HG02798 (cell line): ENCODE data around the gene MMP27.
"Not testable (repeated sequence)": the region's sequence is repeated elsewhere in the genome, so short reads cannot be mapped to it uniquely, and the experiment has no call there.

Experiments used
- ATAC-seq: cut with Tn5 transposase; IDR thresholded peaks from one replicate; pipeline ENCODE4 v1.9.1; 2021; ENCODE audit warnings: mild to moderate bottlenecking; ENCODE audit not compliant: unreplicated experiment, poor library complexity

Gene MMP27, protein sequence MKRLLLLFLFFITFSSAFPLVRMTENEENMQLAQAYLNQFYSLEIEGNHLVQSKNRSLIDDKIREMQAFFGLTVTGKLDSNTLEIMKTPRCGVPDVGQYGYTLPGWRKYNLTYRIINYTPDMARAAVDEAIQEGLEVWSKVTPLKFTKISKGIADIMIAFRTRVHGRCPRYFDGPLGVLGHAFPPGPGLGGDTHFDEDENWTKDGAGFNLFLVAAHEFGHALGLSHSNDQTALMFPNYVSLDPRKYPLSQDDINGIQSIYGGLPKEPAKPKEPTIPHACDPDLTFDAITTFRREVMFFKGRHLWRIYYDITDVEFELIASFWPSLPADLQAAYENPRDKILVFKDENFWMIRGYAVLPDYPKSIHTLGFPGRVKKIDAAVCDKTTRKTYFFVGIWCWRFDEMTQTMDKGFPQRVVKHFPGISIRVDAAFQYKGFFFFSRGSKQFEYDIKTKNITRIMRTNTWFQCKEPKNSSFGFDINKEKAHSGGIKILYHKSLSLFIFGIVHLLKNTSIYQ

DNA sequence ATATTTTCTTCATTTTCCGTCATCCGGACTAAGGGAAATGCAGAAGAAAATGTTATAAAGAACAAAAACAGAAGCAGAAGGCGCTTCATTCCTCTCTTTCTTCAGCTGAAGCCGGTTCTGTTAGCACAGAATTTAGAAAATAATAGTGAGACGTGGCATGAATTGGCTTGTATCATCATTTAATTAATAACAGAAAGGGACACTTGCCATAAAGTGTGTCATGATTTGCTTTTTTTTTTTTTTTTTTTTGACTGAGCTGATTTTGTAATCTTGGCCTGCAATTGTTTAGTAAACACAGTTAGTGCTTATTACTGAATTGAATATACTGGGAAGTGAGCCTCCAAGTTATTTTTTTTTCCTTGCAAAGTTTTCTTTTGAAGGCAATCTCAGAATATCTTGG lies at the start of gene MMP27:
MMP27 (minus strand) TSS at position 144 of the 400 bp plus-strand sequence; CDS start at position 89, 55 bp downstream.
- ATAC-seq, result no peak

DNA sequence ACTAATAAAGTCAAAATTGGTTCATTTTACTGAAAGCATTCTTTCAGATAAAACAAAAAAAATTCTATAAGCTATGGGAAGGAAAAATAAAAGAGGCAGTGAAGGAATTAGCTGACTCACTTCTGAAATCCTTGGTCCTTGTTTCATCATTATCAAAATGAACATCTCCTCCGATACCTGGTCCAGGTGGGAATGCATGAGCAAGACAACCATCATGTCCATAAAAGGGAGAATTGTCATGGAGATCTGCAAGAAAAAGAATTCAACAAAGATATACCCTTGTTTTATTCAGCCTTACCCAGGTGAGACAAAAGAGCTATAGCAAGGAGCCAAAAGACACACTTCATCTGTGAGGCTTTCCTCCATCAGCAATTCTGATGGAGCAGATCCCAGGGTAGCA lies 47.7 kb upstream of the MMP27 start:
- no peak for ATAC-seq

DNA sequence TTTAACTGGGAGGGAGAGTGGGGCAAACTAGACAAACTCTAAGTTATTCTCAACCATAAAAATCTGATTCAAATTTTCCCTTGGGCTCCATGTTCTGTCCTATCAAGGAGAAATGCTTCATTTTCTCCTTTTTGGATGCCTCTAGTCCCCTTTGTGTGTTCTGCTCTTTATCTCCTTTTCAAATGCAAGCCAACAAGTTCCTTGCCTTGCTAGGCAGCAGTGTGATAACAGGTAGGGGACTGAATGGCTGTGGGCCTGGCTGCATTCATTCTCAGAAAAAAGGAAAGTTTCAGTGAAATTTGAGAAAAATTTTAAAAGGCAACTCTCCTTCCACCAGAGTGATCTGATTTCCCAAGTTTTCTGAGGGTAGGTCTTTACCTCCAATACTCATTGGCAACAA lies 46.1 kb upstream of the MMP27 start:
- no peak for ATAC-seq

DNA sequence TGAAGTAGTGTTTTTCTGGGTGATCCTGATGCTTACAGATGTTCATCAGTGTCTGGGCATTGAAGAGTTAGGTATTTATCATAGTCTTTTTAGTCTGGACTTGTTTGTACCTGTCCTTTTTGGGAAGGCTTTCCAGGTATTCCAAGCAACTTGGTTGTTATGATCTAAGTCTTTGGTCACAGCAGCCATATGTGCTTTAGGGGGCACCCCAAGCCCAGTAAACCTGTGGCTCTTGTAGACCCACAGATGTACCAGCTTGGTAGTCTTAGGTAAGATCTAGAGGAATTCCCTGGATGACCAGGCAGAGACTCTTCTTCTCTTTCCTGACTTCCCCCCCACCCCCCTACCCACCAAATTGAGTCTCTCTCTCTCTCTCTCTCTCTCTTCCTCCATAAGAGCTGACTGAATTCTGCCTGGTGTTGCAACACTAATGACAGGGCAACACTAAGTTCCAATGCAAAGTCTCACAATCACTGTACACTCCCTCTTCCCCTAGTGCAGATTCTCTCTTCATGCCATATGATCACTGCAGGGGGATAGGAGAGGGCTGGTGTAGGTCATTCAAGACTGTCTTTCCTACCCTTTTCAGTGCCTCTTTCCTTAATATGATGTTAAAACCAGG lies 43.6 kb upstream of the MMP27 start:
- no peak for ATAC-seq

DNA sequence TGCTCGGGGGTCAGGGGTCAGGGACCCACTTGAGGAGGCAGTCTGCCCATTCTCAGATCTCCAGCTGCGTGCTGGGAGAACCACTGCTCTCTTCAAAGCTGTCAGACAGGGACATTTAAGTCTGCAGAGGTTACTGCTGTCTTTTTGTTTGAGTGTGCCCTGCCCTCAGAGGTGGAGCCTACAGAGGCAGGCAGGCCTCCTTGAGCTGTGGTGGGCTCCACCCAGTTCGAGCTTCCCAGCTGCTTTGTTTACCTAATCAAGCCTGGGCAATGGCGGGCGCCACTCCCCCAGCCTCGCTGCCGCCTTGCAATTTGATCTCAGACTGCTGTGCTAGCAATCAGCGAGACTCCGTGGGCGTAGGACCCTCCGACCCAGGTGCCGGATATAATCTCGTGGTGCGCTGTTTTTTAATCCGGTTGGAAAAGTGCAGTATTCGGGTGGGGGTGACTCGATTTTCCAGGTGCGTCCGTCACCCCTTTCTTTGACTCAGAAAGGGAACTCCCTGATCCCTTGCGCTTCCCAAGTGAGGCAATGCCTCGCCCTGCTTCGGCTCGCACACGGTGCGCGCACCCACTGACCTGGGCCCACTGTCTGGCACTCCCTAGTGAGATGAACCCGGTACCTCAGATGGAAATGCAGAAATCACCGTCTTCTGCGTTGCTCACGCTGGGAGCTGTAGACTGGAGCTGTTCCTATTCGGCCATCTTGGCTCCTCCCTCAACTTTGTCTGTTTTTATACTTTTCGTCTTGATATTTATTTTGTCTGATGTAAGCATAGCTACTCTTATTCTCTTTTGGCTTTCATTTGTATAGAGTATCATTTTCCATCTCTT lies 41.4 kb upstream of the MMP27 start:
- not testable (repeated sequence) for ATAC-seq

DNA sequence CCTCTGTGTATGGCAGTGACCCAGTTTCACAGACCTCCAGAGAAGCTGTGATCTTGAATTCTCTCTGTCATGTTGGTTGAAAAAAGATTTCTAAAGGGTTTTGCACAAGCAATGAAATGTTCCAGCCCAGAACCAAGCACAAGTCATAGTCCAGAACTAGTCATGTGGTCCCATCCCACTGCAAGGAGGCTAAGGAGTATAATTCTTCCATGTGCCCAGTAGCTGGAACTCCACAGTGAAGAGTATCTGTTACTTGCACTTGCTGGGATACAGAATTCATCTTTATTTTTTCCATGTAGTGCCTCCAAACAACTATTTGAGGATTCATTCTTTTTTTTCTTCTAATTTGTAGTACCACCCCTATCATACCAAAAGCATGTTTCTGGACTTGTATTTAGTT lies 29.1 kb upstream of the MMP27 start:
- ATAC-seq, result no peak

DNA sequence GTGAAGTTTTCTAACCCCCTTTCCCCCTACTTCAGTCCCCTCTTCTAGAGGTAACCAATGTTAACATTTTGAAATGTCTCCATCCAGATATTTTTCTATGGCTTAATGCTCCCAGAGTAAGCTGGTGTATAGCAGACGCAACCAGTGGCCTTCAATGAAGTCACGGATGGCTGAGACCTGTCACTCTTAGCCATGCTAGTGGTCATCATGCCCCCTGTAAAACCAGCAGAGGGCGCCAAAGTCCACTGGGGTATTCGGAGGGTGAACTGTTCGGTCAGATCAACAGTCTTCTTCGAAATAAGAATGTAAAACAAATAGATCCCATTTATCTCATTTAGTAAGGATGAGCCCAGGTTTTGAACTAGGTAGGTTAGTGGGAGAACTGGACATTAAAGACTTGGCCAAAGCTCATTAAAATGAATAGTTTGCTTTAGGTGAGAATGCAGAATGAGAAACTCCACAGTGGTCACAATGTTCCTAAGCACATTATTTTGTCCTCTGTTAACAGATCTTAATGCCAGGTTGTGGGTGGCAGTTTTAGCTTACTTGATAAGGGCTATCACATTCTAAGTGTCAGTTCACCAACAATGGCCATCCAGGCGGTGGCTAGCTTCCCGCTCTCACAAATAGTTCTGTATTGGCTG lies 27.8 kb upstream of the MMP27 start:
- peak; percentile 94 for ATAC-seq

DNA sequence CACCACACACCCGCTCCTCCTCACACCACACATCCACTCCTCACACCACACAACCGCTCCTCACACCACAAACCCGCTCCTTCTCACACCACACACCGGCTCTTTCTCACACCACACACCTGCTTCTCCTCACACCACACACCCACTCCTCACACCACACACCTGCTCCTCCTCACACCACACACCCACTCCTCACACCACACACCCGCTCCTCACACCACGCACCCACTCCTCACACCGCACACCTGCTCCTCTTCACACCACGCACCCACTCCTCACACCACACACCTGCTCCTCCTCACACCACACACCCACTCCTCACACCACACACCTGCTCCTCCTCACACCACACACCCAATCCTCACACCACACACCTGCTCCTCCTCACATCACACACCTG lies 25.4 kb upstream of the MMP27 start:
- ATAC-seq, result not testable (repeated sequence)

DNA sequence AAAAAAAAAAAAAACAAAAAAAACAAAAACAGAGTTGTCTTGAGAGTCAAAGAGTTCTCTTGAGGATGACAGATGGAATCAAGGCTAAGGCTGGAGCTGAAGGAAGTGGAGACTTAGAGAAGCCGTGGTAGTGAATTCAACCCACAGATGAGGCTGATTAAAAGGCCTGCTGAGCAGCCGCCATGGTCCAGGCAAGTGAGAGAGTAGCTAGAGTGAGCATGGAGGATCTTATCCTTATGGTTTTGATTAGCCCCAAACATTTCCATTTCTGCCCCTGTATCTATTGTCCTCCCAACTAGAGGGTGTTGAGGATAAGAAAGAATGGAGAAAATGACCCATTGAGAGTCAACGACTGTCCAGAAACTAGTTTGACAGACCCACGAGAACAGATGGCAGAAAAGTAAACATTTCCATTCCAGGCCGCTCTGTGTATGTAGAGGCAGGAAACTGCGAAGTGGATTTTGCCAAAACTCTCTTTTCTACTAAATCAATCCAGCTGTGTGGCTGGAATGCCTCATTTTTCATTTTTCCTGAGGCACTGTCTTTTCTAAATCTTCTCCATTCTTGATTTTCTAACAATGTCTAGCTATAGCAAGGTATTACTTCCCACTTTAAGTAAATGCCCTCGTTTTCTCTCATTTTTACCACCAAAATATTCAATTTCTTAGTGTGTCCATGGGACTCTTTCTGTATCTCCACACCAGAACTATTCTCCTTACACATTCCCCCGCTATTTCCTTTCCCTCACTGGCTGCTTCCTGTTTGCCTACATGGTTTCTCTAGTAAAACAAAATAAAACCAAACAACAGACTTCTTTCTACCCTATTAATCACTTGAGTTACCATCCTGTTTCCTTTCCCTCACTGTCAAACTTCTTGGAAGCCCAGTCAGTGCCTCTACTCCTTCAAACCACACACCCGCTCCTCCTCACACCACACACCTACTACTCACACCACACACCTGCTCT lies 24.6 kb upstream of the MMP27 start:
- ATAC-seq, result no peak

DNA sequence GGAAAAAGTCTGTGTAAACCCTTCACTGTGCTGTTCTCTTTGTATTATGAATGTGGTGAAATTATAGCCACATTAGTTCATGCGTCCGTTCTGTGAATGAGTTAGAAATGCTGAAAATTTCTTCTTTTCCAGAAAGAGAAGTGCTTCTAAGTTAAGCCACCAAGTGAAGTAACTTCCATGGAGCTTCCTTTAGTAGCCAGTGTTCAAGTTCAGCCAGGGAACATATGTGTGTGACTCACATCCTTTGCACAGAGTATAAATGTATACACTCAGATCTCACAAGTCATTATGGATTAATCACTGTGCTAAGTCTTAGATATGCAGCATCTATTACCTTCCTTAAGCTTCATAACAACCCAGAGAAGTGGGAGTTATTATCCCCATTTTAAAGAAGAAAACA lies 22.3 kb upstream of the MMP27 start:
- ATAC-seq, result no peak

DNA sequence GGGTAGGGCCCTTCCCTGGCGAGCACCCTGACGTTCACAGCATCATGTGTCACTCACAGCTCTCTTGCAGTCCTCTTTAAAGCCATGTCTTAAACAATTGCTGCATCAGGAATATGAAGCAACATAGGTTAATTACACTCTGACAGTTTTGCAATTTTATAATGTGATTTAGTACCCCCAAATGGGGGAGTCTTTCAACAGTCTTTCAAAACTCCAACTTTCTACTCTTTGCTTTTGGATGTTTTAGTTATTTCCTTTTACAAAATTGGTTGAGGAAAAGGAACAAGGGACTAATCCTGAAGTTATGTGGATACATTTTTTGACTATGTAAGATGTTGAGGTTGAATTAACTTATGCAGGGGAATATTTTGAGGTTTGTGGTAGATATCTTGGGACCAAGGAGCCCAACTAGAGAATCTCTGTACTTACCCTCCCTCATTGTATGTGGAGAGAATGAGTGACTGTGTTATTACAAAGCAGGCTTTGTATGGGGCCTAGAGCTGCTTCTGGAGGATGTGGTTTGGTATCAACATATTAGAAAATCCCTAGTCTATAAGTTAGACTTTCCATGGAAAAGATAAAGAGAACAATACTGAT lies 19.4 kb upstream of the MMP27 start, which contains the start of gene MMP8:
MMP8 (minus strand) TSS at position 51 of the 597 bp plus-strand sequence. CDS start 99 bp downstream, outside the sequence.
- no peak for ATAC-seq

DNA sequence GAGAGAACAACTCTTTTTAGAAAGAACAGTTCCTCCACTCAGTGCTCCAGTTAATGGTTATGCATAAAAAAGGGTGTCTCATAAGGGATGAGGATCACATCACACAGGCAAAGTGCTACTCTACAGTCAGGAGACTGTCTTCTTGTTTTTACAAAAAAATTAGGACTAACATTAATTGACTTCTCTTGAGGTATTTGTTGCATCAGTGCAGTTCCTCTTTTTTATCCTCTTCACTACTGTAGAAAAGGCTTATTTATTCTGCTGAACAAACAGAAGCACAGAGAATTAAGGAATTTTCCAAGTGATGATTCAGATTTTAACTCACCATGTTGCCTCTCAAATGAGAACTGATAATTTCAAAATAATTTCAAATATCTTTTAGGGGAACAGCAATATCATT lies 17.3 kb upstream of the MMP27 start:
- no peak for ATAC-seq

DNA sequence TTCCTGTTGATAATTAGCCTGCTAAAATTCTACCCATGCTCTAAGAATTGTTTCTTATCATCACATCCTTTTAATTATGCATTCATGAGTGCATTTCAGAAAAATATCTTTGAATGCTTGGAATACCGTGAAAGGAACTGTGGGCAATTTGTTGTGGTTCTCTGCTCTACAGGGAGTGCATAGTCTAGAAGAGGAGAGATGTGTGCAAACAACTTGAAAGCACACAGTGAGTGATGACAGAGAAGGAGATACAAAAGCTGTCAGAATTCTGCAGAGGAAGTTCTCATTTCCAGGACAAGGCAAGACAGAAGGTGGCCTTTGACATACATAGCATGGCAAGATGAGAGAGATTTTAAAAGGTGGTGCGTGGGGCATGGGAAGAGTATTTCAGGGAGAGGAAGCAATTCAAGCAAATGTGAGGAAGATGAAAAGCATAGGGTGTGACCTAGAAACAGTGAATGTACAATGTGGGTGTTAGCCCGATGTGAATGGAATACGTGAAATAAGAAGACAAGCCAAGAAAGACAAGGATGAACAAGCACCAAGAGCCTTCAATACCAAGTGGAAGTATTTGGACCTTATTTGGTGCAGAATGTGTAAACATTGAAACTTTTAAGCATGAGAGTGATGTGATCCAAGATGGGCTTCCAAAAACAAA lies 14.2 kb upstream of the MMP27 start:
- no peak for ATAC-seq

DNA sequence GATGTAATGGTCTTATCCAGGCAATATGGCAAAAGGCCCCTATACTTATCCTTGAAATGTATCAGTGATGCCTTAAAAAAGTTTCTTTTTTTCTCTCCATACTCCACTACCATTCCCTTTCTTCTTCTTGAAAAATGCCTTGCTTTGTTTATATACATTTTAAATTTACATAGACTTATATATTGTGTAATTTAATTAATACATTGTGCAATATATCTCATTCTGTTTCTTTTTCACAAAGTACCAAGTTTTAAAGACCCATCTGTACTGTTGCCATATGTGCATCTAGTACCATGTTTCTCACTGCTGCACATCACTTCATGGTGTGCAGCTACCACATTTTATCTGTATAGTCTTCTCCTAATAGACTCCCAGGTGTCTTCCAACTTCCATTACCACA lies 11.7 kb upstream of the MMP27 start:
- no peak for ATAC-seq

DNA sequence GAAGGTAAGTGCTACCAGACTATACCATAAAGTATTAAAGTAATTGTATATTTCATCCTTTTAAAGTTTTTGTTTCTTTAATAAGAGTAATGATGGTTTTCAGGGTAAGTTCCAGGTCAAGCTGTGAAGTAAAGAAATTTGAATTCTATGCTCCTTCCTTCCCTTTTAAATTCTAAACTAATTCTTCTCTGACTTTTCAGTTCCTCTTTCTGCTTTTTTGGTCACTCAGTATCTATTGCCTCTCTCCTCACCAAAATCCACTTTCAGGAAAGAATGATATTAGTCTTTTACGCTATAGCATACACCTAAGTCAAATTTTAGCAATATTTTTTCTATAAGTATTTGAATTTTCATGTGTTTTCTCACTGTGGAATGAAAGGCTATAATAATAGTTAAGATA lies 11.0 kb upstream of the MMP27 start:
- ATAC-seq, result peak; percentile 74

DNA sequence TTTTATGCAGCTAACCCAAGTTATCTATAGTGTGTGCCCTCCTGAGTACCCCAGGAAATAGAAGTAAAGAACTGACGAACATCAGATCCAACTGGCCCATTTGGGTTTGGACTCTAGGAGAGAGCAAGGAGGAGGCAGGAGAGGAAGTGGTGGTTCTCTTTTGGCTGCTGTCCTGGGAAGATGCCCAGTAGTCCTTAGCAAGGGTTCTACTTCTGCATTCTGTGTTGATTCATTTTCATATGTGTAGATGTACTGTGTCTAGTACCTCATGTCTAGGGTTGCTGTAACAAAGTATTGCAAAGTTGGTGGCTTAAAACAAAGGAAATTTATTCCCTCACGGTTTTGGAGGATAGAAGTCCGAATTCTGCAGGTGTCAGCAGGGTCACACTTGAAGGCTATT lies 6.6 kb upstream of the MMP27 start:
- ATAC-seq, result no peak

DNA sequence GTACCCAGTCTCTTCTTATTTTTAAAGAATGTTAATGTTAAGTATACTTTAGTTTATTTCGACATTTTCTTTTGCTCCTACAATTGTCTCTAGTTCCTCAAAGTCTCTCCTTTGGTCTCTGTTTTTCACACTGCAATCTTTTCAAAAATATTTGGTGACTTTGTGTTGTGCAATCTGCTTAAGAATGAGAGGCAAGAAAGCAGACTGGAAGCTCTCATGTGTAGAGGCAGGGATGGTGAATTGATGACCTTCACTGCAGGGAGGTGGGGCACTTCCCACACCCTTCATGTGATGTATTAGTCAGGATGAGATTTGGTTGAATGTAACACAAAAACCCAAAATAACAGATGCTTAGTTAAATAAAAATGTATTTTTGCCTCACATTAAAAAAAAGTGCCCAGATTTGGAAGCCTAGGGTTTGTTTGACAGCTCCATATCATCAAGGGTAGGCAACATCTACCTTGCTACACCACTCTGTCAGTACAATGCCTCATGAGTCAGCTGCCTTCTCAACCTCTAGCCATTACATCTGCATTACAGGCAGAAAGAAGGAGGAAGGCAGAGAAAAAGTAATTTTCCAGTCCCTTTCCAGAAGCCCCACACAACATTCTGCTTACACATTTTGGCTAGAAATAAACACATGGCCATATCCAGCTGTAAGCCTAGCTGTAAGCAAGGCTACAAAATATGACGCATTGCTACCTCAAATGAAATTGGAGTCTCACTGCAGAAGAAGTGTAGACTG lies 3.8 kb upstream of the MMP27 start:
- no peak for ATAC-seq

DNA sequence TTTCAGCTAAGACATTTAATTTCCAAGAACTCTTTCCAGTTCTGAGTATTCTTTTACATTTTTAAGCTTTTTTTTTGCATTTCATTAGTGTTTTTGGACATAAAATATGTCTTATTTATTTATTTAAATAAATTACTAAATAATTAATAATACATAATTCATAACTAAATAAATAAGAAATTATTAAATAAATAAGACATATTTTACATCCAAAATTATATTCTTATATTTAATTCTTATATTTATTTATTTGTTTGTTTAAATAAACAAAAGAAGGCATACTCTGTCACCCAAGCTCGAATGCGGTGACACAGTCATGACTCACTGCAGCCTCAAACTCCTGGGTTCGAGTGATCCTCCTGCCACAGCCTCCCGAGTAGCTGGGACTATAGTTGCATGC lies 3.1 kb upstream of the MMP27 start:
- ATAC-seq, result no peak
